GM18861 (cell line): ENCODE measurements around the gene PHLDB3.

ENCODE experiments used
- ATAC-seq: cut with Tn5 transposase; IDR thresholded peaks from one replicate; pipeline ENCODE4 v1.9.1; 2021; ENCODE audit not compliant: unreplicated experiment

PHLDB3 gene

DNA sequence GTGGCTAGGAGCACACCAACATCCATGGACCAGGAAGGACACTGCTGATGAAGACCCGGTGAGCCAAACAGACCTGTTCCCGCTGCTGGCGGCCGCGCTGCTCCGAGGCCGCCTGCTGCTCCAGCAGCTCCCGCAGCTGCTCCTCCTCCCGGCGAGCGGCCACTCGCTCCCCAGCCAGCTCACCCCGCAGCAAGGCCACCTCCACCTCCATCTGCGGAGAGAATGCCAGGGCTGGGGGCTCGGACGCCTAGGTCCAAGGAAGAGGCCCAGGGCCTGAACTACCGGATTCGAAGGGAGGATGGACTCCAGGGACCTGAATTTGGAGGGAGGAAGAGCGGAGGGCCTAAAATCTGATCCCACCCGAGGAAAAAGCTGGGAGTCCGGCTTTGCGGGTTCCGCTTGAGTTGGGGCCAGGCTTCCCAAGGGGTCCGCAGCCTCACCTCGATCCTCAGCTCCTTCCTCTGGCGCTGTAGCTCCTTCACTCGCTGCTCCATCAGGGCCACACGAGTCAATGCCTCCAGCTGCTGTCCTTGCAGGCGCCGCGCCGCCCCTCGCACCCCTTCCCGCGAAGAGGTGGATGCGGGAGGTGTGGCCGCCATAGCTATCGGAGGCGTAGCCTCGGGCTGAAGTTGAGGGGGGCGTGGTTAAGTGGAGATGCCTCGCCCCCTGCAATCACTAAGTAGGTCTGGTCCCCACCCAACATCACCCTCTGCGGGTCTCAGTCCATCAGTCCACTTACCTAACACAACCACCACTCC is 2.7 kb downstream of the PHLDB3 start:
- no peak for ATAC-seq

DNA sequence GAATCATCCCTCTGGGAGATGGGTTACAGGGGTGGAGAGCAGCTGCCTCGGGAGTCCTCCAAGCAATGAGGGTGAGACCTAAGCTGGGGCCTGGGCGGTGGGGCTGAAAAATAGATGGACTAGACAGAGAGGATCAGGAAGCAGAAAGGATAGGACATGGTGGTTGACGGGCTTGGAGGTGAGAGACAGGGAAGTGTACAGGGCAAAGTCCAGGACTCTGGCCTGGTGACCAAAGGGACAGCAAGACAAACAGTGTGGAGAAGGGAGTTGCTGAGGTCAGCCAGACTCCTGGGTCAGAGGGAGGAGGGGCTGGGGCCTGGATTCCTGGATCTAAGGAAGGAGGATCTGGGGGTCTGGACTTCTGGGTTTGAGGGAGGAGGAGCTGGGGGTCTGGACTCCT is 5.5 kb downstream of the PHLDB3 start:
- no peak for ATAC-seq

DNA sequence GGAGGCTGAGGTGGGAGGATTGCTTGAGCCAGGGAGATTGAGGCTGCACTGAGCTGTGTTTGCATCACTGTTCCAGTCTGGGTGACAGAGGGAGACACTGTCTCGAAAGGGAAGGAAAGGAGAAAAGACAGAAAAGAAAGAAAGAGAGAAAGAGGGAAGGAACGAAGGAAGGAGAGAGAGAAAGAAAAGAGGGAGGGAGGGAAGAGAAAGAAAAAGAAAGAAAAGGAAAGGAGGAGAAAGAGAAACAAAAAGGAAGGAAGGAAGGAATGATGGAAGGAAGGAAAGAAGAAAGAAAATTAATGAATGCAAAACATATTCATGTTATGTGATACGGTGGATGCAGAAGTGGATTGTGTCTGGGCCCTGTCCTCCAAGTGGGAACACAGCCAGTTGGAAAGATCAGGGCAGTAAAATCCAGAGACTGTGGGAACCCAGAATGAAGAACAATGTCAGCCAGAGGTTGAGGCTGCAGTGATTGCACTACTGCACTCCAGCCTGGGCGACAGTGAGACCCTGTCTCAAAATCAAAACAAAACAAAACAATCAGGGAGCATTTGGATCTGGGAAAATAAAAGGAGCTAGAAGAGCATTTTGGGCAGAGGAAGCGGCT is 6.2 kb downstream of the PHLDB3 start:
- ATAC-seq = no peak

DNA sequence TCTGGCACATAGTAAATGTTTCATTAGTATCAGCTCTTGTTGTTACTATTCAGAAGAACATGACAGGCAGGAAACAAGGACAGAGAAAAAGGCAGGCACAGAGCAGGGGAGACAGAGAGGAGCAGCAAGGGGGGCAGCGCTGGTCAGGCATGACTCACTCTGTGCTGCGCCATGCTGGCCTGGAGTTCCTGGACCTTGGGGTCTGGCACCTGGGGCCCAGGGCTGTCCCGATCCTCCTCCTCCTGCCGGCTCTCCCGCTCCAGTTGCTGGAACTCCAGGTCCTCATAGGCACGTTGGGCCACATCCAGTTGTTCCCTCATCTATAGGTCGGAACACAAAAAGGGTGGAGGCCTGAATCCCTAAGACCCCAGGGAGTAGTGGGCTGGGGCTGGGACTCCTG is 7.6 kb downstream of the PHLDB3 start:
- ATAC-seq = no peak

DNA sequence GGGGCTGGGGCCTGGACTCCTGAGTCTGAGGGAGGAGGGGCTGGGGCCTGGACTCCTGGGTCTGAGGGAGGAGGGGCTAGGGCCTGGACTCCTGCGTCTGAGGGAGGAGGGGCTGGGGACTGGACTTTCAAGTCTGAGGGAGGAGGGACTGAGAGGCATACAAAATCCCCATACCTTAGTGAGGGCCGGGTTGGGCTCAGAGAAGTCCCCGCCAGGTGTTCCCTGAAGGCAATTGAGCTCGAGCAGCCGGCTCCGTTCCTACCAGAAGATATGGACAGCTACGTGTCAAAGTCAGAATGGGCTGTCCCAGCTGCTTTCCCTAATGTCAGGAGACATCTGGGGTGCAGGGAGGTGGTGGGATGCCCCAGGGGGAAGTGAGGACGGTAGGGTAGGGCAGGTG is 9.5 kb downstream of the PHLDB3 start:
- no peak for ATAC-seq

DNA sequence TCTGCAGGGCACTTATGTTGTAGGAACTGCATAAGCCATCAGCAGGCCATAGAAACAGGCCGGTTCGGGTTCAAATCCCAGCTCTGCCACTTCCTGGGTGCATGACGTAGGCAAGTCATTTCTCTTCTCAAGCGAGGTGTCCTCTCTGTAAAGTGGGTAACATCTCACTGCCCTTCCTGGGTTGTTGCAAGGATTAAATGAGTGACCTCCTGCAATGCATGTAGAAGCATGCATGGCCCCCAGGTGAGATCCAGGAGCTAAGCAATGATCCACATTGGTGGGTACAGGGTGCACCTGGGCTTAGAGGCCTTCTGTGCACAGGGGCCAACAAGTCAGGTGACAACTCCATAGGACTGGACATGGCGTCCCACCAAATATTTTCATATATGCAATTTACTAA is 13.8 kb downstream of the PHLDB3 start:
- no peak for ATAC-seq

DNA sequence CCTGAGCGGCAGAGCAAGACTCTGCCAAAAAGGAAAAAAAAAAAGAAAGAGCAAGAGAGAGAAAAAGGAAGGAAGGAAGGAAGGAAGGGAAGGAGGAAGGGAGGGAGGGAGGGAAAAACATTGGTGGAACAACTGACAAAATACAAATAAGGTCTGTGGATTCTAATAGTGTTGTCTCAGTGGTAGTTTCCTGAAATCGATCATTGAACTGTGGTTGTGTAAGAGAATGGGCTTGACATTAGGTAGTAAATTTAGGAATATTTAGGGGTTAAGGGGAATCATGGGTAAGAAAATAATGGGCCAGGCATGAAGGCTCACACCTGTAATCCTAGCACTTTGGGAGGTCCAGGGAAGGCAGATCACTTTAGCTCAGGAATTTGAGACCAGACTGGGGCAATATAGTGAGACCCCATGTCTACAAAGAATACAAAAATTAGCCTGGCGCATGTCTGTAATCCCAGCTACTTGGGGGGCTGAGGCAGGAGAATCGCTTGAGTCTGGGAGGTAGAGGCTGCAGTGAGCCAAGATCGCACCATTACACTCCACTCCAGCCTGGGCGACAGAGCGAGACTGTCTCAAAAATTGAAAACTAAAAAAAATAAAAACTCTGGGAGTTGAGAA is 14.5 kb downstream of the PHLDB3 start:
- no peak for ATAC-seq

DNA sequence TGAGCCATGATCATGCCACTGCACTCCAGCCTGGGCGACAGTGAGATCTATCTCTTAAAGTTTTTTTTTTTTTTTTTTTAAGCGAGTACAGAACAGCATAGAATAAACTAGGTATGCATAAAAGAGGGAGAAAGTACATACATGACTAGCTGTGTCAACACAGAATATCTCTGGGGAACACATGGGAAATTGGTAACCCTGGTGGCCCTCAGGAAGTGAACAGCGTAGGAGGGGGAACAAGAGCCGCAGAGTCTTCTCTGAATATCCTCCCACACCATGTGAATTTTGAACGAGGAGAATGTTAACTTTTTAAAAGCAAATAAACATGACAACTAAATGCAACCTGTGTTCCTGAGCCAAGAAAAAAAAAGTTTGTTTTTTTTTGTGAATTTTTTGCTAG is 15.2 kb downstream of the PHLDB3 start:
- no peak for ATAC-seq

DNA sequence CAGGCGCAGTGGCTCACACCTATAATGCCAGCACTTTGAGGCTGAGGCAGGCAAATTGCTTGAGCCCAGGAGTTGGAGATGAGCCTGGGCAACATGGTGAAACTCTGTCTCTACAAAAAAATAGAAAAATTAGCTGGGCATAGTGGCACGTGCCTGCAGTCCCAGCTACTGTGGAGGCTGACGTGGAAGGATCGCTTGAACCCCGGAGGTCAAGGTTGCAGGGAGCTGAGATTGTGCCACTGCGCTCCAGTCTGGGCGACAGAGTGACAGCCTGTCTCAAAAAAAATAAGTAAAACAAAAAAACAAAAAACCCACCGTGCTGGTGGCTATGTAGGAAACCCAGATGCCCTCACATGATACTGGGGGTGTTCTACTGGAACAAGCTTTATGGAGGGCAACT is 16.4 kb downstream of the PHLDB3 start:
- ATAC-seq = no peak

DNA sequence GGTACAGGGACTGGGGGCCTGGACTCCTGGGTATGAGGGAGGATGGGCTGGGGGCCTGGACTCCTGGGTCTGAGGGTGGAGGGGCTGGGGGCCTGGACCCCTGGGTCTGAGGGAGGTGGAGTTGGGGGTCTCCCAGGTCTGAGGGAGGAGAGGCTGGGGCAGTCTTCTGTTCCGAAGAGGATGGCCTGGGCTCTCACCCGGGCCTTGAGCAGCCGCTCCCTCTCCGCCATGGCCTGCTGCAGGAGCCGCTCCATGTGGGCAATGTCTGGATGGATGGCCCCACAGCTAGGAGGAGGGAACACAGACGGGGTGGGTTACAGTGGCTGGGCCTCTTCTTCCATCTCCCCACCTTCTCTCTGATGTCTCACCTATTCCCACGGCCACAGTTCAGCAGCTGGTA is 18.1 kb downstream of the PHLDB3 start:
- ATAC-seq = no peak

DNA sequence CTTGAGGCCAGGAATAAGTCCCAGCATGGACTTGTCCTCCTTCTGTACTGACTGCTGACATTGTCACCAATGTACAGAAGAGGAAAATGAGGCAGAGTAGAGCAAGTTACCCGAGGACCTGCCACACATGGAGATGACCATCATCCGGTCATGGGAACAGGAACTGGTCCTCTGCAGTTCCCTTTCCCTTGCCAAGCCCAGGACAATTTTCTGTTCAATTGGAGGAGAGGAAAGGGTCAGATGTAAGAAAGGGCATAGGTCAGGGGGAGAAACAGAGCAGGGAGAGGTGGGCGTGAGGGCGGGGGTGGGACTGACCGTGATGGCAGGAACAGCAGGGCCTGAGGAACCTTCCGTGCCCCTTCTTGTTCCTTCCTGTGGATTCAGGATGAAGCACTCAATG is 18.6 kb downstream of the PHLDB3 start:
- ATAC-seq = no peak

DNA sequence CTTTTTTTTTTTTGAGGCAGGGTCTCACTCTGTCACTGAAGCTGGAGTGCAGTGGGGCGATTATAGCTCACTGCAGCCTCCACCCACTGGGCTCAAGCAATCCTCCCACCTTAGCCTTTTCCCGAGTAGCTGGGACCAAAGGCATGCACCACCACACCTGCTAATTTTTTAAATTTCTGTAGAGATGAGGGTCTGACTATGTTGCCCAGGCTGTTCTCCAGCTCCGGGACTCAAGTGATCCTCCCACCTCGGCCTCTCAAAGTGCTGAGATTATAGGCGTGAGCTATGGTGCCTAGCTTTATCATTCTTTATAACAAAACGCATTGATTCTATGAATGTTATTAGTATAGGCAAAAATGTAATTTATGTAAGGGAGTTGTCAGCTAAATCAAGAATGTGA is 21.3 kb downstream of the PHLDB3 start:
- ATAC-seq = no peak

DNA sequence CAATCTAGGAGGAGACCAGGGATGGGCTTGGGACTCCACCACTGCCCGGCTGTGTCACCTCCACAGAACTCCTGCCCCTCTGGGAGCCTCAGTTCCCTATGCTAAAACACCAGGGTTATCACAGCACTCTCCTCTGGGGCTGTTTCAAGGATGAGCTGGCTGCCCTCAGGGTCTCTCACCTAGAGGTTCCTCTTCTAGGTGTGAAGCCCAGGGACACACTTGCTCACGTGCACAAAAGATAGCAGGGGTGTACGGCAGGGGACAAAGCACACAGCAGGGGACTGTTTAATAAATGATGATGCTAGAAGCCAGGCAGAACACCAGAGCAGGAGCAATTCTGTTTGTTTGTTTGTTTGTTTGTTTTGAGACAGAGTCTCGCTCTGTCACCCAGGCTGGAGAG is 22.4 kb downstream of the PHLDB3 start:
- ATAC-seq = no peak

DNA sequence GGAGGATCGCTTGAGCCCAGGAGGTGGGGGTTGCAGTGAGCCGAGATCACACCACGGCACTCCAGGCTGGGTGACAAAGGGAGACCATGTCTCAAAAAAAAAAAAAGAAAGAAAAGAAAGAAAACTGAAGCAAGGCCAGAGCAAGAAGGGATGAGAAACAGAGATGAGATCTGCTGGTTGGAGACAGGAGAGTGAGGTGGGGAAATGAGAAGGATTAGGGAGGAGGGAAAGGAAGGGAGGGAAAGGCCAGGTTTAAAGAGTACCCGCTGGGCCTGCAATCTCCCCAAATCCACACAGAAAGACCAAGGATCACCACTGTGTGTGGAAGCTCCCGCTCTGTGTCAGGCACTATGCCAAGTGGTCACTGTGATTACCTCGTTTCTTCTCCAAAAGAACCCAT is 22.8 kb downstream of the PHLDB3 start:
- ATAC-seq = no peak

DNA sequence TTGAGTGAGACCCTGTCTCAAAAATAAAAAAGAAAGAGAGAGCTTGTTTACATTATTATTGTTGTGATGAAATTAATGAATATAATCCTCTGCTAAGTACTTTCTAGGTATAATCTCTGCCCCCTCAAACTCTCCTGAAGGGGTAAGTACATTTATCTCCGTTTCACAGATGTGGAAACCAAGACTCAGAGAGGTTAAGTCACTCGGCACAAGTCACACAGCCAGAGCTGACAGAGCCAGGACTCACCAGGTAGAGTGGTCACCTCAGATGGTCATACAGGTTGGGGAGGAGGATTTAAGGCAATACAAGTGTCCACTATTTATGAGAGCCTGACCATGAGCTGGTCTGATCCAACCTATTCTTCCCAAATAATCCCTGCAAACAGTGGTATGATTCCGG is 24.0 kb downstream of the PHLDB3 start:
- ATAC-seq = no peak

DNA sequence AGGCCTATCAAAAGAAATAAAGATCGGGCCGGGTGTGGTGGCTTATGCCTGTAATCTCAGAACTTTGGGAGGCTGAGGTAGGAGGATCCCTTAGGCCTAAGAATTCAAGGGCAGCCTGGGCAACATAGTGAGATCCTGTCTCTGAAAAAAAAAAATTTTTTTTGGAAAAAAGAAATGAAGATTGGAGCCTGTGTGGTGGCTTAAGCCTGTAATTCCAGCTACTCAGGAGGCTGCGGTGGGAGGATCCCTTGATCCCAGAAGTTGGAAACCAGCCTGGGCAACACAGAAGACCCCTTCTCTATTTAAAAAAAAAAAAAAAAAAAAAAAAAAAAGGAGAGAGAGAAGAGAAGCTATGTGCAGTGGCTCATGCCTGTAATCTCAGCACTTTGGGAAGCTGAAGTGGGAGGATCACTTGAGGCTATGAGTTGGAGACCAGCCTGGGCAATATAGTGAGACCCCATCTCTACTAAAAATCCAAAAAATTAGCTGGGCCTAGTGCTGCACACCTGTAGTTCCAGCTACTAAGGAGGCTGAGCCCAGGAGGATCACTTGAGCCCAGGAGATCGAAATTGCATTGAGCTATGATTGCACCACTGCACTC is 24.5 kb downstream of the PHLDB3 start:
- no peak for ATAC-seq

DNA sequence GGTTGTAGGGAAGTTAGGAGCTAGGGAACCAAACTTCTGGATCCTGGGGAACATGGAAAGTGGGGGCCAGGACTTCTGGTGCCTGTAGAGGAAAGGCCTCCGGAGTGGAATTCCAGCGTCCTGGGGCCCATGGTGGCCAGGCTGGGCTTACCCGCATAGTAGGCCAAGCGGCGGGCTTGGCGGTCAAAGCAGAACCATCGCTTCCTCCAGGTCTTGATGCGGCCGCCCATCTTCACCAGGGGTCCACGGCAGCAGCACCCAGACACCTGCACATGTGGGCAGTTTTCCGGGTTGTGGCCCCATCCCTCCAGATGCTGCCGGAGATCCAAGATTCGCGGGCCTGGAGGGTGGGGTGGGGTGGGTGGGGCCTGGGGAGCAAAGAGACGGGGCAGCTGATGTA is 25.3 kb downstream of the PHLDB3 start:
- ATAC-seq = no peak

DNA sequence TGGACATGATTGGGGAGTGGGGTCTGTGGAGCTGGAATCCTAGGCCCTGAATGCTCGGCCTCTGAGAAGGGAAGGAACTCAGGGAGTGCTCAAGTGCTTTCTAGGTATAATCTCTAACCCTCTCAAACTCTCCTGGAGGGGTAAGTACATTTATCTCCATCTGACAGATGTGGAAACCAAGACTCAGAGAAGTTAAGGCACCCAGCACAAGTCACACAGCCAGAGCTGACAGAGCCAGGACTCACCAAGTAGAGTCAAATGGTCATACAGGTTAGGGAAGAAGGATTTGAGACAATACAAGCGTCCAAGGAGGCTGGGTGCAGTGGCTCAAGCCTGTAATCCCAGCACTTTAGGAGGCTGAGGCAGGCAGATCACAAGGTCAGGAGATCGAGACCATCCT is 26.2 kb downstream of the PHLDB3 start:
- ATAC-seq = no peak

DNA sequence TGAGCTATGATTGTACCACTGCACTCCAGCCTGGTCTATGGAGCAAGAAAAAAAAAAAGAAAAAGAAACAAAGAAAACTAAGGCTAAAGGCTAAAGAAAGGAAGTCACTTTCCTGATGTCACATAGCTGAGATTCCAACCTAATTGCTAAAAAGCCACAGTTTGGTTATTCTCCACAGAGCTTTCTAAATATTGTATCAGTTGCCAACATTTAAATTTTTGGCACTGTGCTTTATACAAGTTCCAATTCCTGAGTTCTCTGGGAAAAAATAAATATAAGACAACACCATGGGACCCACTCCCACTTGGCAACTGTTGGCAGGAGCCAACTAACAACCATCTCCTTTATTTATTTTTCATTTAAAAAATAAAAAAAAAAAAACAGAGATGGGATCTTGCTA is 27.9 kb downstream of the PHLDB3 start:
- ATAC-seq = no peak

DNA sequence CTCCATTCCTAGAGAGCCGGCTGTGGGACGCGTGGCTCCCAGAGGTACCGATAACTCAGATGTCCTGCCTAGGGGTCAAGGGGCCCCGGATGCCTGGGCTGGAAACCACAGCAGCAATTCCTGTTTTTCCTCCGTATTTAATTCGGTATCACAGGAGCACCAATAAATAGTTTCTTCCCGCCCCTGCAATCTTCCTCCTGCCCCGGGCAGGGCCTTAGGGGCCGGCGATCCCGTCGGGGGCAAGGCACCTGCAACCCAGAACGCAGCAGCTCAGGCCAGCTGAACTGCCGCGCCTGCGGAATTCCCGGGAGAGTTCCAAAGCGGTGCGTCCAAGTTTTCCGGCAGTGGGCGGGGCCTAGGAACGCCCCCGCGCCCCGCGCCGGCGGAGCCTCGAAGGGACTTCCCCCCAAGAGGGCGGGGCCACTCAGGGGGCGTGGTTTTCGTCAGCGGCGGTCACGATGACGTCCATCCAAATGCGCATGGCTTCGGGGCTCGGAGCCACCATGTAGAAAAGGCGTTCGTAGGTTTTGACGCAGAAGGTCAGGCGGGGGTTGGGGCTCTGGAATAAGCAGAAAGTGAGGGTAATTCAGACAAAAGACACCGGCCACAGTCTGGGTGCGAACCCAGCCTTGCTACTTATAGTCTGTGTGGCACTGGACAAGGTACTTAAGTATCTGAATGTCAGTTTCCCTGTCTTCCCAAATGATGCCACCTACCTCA is 29.4 kb downstream of the PHLDB3 start:
- ATAC-seq = peak; percentile 77

DNA sequence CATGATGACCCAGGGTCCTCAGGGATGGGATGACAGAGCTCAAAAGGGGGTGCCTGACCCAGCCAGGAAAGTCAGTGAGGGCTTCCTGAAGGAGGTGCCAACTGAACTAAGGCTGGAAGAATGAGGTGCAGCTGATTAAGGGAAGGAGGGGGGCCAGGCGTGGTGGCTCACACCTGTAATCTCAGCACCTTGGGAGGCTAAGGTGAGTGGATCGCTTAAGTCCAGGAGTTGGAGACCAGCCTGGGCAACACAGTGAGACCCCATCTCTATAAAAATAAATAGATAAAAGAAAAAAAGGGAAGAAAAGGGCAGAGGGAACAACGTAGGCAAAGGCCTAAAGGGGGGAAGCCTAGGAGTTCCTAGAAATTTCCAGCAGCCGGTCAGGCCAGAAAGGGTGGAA is 30.1 kb downstream of the PHLDB3 start:
- no peak for ATAC-seq

DNA sequence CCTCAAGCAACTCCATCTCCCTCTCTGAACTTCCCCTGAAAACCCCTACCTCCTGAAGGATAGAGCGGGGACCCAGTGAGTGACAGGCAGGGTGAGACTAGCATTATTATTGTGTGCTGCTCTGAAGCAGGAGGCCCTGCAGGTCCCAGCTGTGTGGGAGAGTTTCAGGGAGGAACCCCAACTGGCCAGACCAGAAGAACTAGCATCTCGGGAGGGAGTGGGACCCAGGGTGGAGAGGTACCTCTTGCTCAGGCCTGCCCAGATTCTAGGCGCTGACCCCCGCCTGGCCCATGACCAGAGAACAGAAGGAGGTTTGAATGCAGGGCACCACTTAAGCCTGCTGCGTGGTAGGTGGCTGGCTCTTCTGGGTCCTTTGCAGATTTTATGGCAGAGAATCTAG is 33.5 kb downstream of the PHLDB3 start:
- ATAC-seq = no peak
